B cell (primary cell): Measurements from ENCODE around the gene RPLP1. TPM values are rescaled to one million over a fixed set of nuclear protein-coding genes. Genes with fewer than 3 reads are reported as not detected.

Source experiments
- ATAC-seq: fragments of 200-7000 bp; cut with Tn5 transposase; one replicate; pipeline ENCODE4 v1.10.0; 2021; ENCODE audit warnings: low read depth, mild to moderate bottlenecking, moderate number of reproducible peaks, moderate library complexity
- CTCF ChIA-PET: fragments of 350-600 bp; sonication (Branson Sonifier 250); formaldehyde crosslinking; loops from one replicate; lab custom pipeline; 2021; ENCODE audit warnings: antibody characterized with exemption, inconsistent platforms; lab: Charles Lee
- POLR2A ChIA-PET: fragments of 350-600 bp; sonication (Branson Sonifier 250); formaldehyde crosslinking; loops from one replicate; lab custom pipeline; 2021; ENCODE audit warnings: antibody characterized with exemption; lab: Charles Lee
- DNase-seq: peaks from one replicate; pipeline ENCODE4 v3.0.0; 2013
- H2AFZ ChIP-seq: 2 replicates; pipeline ENCODE4 v1.6.1; 2012; ENCODE audit warnings: mild to moderate bottlenecking, low read depth, low read length; ENCODE audit not compliant: insufficient read depth, poor library complexity, severe bottlenecking
- H3K27ac ChIP-seq, 2 donors: 1 replicate in 1 of 2; 2 replicates in 1 of 2; pipeline ENCODE4 v1.5.1; 2012 to 2013; ENCODE audit warnings: low read length in 2 of 2, mild to moderate bottlenecking in 2 of 2, moderate library complexity in 1 of 2
- H3K27me3 ChIP-seq, 4 experiments: fragments of 200-600 bp in 1 of 4; sonication (generic) in 1 of 4; replicated peaks in 1 of 4; 1 replicate in 2 of 4; 2 replicates in 2 of 4; pipeline versions ENCODE4 v1.6.1 to v1.7.0; 2013 to 2016; ENCODE audit warnings: low read length in 3 of 4, mild to moderate bottlenecking in 2 of 4, mixed read lengths in 1 of 4, moderate library complexity in 1 of 4; ENCODE audit not compliant: insufficient read depth in 4 of 4, control insufficient read depth in 3 of 4; ENCODE audit errors: control extremely low read depth in 1 of 4
- H3K36me3 ChIP-seq, 2 experiments: replicated peaks in 1 of 2; 1 replicate in 1 of 2; 2 replicates in 1 of 2; pipeline versions ENCODE4 v1.6.1 to v1.7.1; 2013; ENCODE audit warnings: low read length in 1 of 2; ENCODE audit not compliant: insufficient read depth in 2 of 2, control insufficient read depth in 1 of 2; ENCODE audit errors: control extremely low read depth in 1 of 2, extremely low read depth in 1 of 2
- H3K4me1 ChIP-seq, 2 donors: fragments of 200-600 bp in 1 of 2; sonication (generic) in 1 of 2; 1 replicate in 1 of 2; 2 replicates in 1 of 2; pipeline versions ENCODE4 v1.5.1 to v1.6.1; 2013 to 2017; ENCODE audit warnings: low read length in 2 of 2; ENCODE audit not compliant: control insufficient read depth in 2 of 2, insufficient read depth in 2 of 2
- H3K4me2 ChIP-seq: replicated peaks from 2 replicates; pipeline ENCODE3; 2012; ENCODE audit warnings: mild to moderate bottlenecking, low read depth, low read length; ENCODE audit not compliant: poor library complexity, severe bottlenecking
- H3K4me3 ChIP-seq, 5 experiments: fragments of 200-600 bp in 1 of 5; sonication (generic) in 1 of 5; 1 replicate in 3 of 5; 2 replicates in 2 of 5; pipeline versions ENCODE4 v1.5.1 to v1.7.0; 2011 to 2016; ENCODE audit warnings: low read length in 4 of 5, mild to moderate bottlenecking in 4 of 5, low read depth in 2 of 5, control low read depth in 1 of 5, moderate library complexity in 1 of 5; ENCODE audit not compliant: insufficient read depth in 1 of 5; ENCODE audit errors: control extremely low read depth in 1 of 5, extremely low read depth in 1 of 5
- H3K79me2 ChIP-seq: fragments of 200-600 bp; sonication (generic); one replicate; pipeline ENCODE4 v1.6.0; 2016; ENCODE audit warnings: low read length; ENCODE audit not compliant: control insufficient read depth, insufficient read depth
- H3K9ac ChIP-seq: fragments of 200-600 bp; sonication (generic); 2 replicates; pipeline ENCODE4 v1.6.1; 2017; ENCODE audit warnings: mild to moderate bottlenecking, low read length, moderate library complexity
- H3K9me3 ChIP-seq, 3 donors: one replicate each; pipeline versions ENCODE4 v1.6.1 to v1.7.1; 2013; ENCODE audit warnings: low read length in 2 of 3; ENCODE audit not compliant: control insufficient read depth in 2 of 3, insufficient read depth in 1 of 3; ENCODE audit errors: control extremely low read depth in 1 of 3
- H4K20me1 ChIP-seq: 2 replicates; pipeline ENCODE4 v1.6.0; 2012; ENCODE audit warnings: mild to moderate bottlenecking, low read length; ENCODE audit not compliant: insufficient read depth, control insufficient read depth, poor library complexity, severe bottlenecking
- H3K27ac Mint-ChIP-seq: one replicate; pipeline ENCODE4 v1.8.0; 2021; ENCODE audit warnings: mixed read lengths
- H3K27me3 Mint-ChIP-seq: one replicate; pipeline ENCODE4 v1.8.0; 2021; ENCODE audit warnings: mixed read lengths
- H3K4me1 Mint-ChIP-seq: one replicate; pipeline ENCODE4 v1.8.0; 2021; ENCODE audit warnings: mixed read lengths
- H3K4me3 Mint-ChIP-seq: one replicate; pipeline ENCODE4 v1.8.0; 2021; ENCODE audit warnings: mixed read lengths
- H3K9me3 Mint-ChIP-seq: one replicate; pipeline ENCODE4 v1.8.0; 2022; ENCODE audit warnings: mixed read lengths; ENCODE audit not compliant: insufficient read depth
- CTCF ChIP-seq: fragments of 200-600 bp; IDR thresholded peaks from one replicate; pipeline ENCODE4 v1.8.0; 2022; ENCODE audit warnings: antibody characterized with exemption, mild to moderate bottlenecking
- EZH2 ChIP-seq: IDR thresholded peaks from 2 replicates; pipeline ENCODE4 v1.6.1; 2012; ENCODE audit warnings: borderline replicate concordance, low read depth, mild to moderate bottlenecking, moderate library complexity, low read length; ENCODE audit not compliant: insufficient read depth, poor library complexity, severe bottlenecking
- WGBS: methylation state at CpG from one replicate; pipeline ENCODE4 v1.1.5; 2013; ENCODE audit warnings: missing lambda C conversion rate; ENCODE audit not compliant: insufficient coverage; 5-methylcytosine and 5-hydroxymethylcytosine counted together
- intact Hi-C: fragments of 100-400 bp; cut with micrococcal nuclease; formaldehyde crosslinking; loops from one replicate; pipeline ENCODE4 v1.10.0; 2022
- polyA plus RNA-seq: library from polyadenylated mRNA; depleted of rRNA; stranded (reverse); fragments of >200 nt; gene quantifications from 2 replicates; pipeline ENCODE4 v1.2.3, GENCODE V29; 2012
- total RNA-seq, 2 donors: library from RNA; stranded (reverse); fragments of 120-200 nt in 1 of 2; gene quantifications; 1 replicate in 1 of 2; 2 replicates in 1 of 2; pipeline versions ENCODE4 v1.2.3 to v1.2.4, GENCODE V29; 2013 to 2022

RPLP1 gene
- total and polyA plus RNA-seq, 2 donors (not counting 1 experiment from before 2014, with no cell fraction given), result 2,373 to 2,470 TPM

- Histone ChIP-seq H3K4me2 (no peak overlapping the region), H2AFZ (no peak overlapping the region), H3K36me3 (no peaks in the 10 kb centered on the region), H3K4me3 (no peak overlapping the region), H3K4me1 (no peaks in the 10 kb centered on the region), H3K9ac (no peak overlapping the region), H4K20me1 (no peaks in the 10 kb centered on the region), H3K27me3 (peaks cover 0 to 4% (median 2%) of the 10 kb centered on the region in 4 experiments), H3K9me3 (no peaks in the 10 kb centered on the region), H3K27ac (no peak overlapping the region), H3K79me2 (no peaks in the 10 kb centered on the region)
- no peak overlapping the region for H3K27ac Mint-ChIP-seq
- CTCF ChIA-PET, result no interaction called here
- ATAC-seq (no peak), DNase-seq (no peak)
- 100% methylated on average over 1 of the region's 3 CpGs for WGBS
- H3K4me1 Mint-ChIP-seq, result no peaks in the 10 kb centered on the region
- no peak overlapping the region for H3K4me3 Mint-ChIP-seq
- TF ChIP-seq CTCF (no peak), EZH2 (no peak)
- POLR2A ChIA-PET, result no interaction called here
- H3K9me3 Mint-ChIP-seq, result no peaks in the 10 kb centered on the region
- H3K27me3 Mint-ChIP-seq, result peaks cover 23% of the 10 kb centered on the region
- intact Hi-C loops, result no loop called here
Measured at GRCh38 chr15:69407719-69408400, 44.8 kb upstream of the RPLP1 start.

- H3K27me3 ChIP-seq, result peaks cover 0 to 4% (median 2%) of the 10 kb centered on the region in 4 experiments
- no peak for TF ChIP-seq CTCF
- TF ChIP-seq EZH2, result no peak
- H3K4me3 ChIP-seq, result no peak overlapping the region
- H3K36me3 ChIP-seq, result no peaks in the 10 kb centered on the region
- Mint-ChIP-seq H3K4me1 (peaks cover 1% of the 10 kb centered on the region), H3K4me3 (no peak overlapping the region), H3K27me3 (peaks cover 20% of the 10 kb centered on the region), H3K9me3 (no peaks in the 10 kb centered on the region), H3K27ac (no peak overlapping the region)
- no peaks in the 10 kb centered on the region for H3K79me2 ChIP-seq
- ChIA-PET CTCF (no interaction called here), POLR2A (interaction anchor here (0.7 kb wide), 1 partner anchor 1585 kb away, joined by 4 read pairs; no protein-coding TSS in a partner anchor)
- H4K20me1 ChIP-seq, result no peaks in the 10 kb centered on the region
- H3K9ac ChIP-seq, result no peak overlapping the region
- H3K27ac ChIP-seq, result no peak overlapping the region
- no peak for DNase-seq
- H3K4me1 ChIP-seq, result peaks cover 0 to 2% of the 10 kb centered on the region in 2 donors
- no peak for ATAC-seq
- intact Hi-C loops, result no loop called here
- 100% methylated on average over 2 of the region's 3 CpGs for WGBS
- H3K4me2 ChIP-seq, result no peak overlapping the region
- no peaks in the 10 kb centered on the region for H3K9me3 ChIP-seq
- H2AFZ ChIP-seq, result no peak overlapping the region
Measured at GRCh38 chr15:69408841-69409240, 43.8 kb upstream of the RPLP1 start.
